CD4-positive, alpha-beta T cell treated with Interferon alpha-2 for 1 hour (primary cell): ENCODE measurements around the gene GAST.

Experiments used
- DNase-seq, 2 donors: peaks; one replicate each; pipeline ENCODE4 v3.0.0-alpha.2; 2020 to 2022

GAST gene

GRCh38 chr17:41750862-41751261 lies 38.7 kb downstream of the GAST start:
- no peak for DNase-seq

- no peak for DNase-seq
Measured at GRCh38 chr17:41751288-41751687, 39.2 kb downstream of the GAST start.

GRCh38 chr17:41754066-41754465 lies 41.9 kb downstream of the GAST start:
- DNase-seq = no peak

- DNase-seq = no peak
Measured at GRCh38 chr17:41758601-41759000, 46.5 kb downstream of the GAST start.

GRCh38 chr17:41760878-41761277 lies 48.7 kb downstream of the GAST start:
- DNase-seq = peak in 1 of 2 donors; percentile 12

GRCh38 chr17:41762391-41762790 lies 50.3 kb downstream of the GAST start:
- no peak for DNase-seq

GRCh38 chr17:41762841-41763240 lies 50.7 kb downstream of the GAST start:
- no peak for DNase-seq

- DNase-seq = no peak
Measured at GRCh38 chr17:41763327-41763726, 51.2 kb downstream of the GAST start.
